ENCODE data around the gene TBL1X. TPM values are rescaled to one million over a fixed set of nuclear protein-coding genes. Genes with fewer than 3 reads are reported as not detected.

The TBL1X gene
- total RNA-seq, 1 donor from 2014 or later, result 34.5 TPM

- peaks cover 40% of the 10 kb centered on the region for H3K4me1 Mint-ChIP-seq
- H3K4me3 Mint-ChIP-seq, result peak overlapping the region; percentile 72
- H3K36me3 Mint-ChIP-seq, result no peaks in the 10 kb centered on the region
- peak in 1 of 2 experiments; percentile 51 for DNase-seq (ENCODE audit: low spot score in 2 of 2, unreplicated experiment in 2 of 2)
- H3K9me3 Mint-ChIP-seq, result peaks cover 8% of the 10 kb centered on the region
- no peak overlapping the region for H3K27ac Mint-ChIP-seq
- no peak for TF ChIP-seq CTCF (IDR thresholded peaks at IDR 0.05; ENCODE audit: unreplicated experiment)
- H3K27me3 Mint-ChIP-seq (ENCODE audit: low read depth), result no peaks in the 10 kb centered on the region
Measured at GRCh38 chrX:9465380-9466123, 694 bp downstream of the TBL1X start.

GRCh38 chrX:9466124-9466495 is 1.3 kb downstream of the TBL1X start:
- no peaks in the 10 kb centered on the region for H3K36me3 Mint-ChIP-seq
- peaks cover 4% of the 10 kb centered on the region for H3K9me3 Mint-ChIP-seq
- H3K4me1 Mint-ChIP-seq, result peaks cover 42% of the 10 kb centered on the region
- H3K27me3 Mint-ChIP-seq (ENCODE audit: low read depth), result no peaks in the 10 kb centered on the region
- no peak for TF ChIP-seq CTCF (IDR thresholded peaks at IDR 0.05; ENCODE audit: unreplicated experiment)
- H3K4me3 Mint-ChIP-seq, result peak overlapping the region; percentile 72
- no peak for DNase-seq (ENCODE audit: low spot score in 2 of 2, unreplicated experiment in 2 of 2)
- H3K27ac Mint-ChIP-seq, result peak overlapping the region; percentile 87

- no peak for DNase-seq (ENCODE audit: low spot score in 2 of 2, unreplicated experiment in 2 of 2)
- H3K4me3 Mint-ChIP-seq, result peak overlapping the region; percentile 72
- H3K27ac Mint-ChIP-seq, result peak overlapping the region; percentile 87
- no peaks in the 10 kb centered on the region for H3K27me3 Mint-ChIP-seq (ENCODE audit: low read depth)
- peaks cover 47% of the 10 kb centered on the region for H3K4me1 Mint-ChIP-seq
- no peaks in the 10 kb centered on the region for H3K36me3 Mint-ChIP-seq
- H3K9me3 Mint-ChIP-seq, result peaks cover 3% of the 10 kb centered on the region
- no peak for TF ChIP-seq CTCF (IDR thresholded peaks at IDR 0.05; ENCODE audit: unreplicated experiment)
Measured at GRCh38 chrX:9466736-9467135, 1.9 kb downstream of the TBL1X start.

GRCh38 chrX:9467146-9467545 is 2.3 kb downstream of the TBL1X start:
- no peak for DNase-seq (ENCODE audit: low spot score in 2 of 2, unreplicated experiment in 2 of 2)
- Mint-ChIP-seq H3K27me3 (ENCODE audit: low read depth) (no peaks in the 10 kb centered on the region), H3K9me3 (no peaks in the 10 kb centered on the region), H3K4me1 (peaks cover 47% of the 10 kb centered on the region), H3K27ac (no peak overlapping the region), H3K4me3 (peak overlapping the region; percentile 72), H3K36me3 (no peaks in the 10 kb centered on the region)
- TF ChIP-seq CTCF (IDR thresholded peaks at IDR 0.05; ENCODE audit: unreplicated experiment), result no peak

GRCh38 chrX:9467751-9468150 is 2.9 kb downstream of the TBL1X start:
- Mint-ChIP-seq H3K4me3 (peak overlapping the region; percentile 72), H3K36me3 (no peaks in the 10 kb centered on the region), H3K9me3 (no peaks in the 10 kb centered on the region), H3K4me1 (peaks cover 41% of the 10 kb centered on the region), H3K27ac (peak overlapping the region; percentile 35), H3K27me3 (ENCODE audit: low read depth) (no peaks in the 10 kb centered on the region)
- no peak for TF ChIP-seq CTCF (IDR thresholded peaks at IDR 0.05; ENCODE audit: unreplicated experiment)
- DNase-seq (ENCODE audit: low spot score in 2 of 2, unreplicated experiment in 2 of 2), result no peak
